GM04503 (cell line): ENCODE data around the gene CASZ1.

ENCODE experiments used
- DNase-seq: peaks from one replicate; pipeline ENCODE4 v3.0.0-alpha.2; 2012; ENCODE audit warnings: low read depth

Gene CASZ1

GRCh38 chr1:10651389-10651766 is 145.1 kb downstream of the CASZ1 start:
- no peak for DNase-seq

- no peak for DNase-seq
Observed at GRCh38 chr1:10650556-10651388, 145.7 kb downstream of the CASZ1 start.

GRCh38 chr1:10649517-10650201 is 146.8 kb downstream of the CASZ1 start:
- no peak for DNase-seq

- DNase-seq: no peak
Observed at GRCh38 chr1:10648689-10649516, 147.5 kb downstream of the CASZ1 start.

- DNase-seq: no peak
Observed at GRCh38 chr1:10647414-10648170, 148.9 kb downstream of the CASZ1 start.

GRCh38 chr1:10646347-10646861 is 150.0 kb downstream of the CASZ1 start:
- peak; percentile 21 for DNase-seq

- no peak for DNase-seq
Observed at GRCh38 chr1:10644307-10645128, 151.9 kb downstream of the CASZ1 start.

- no peak for DNase-seq
Observed at GRCh38 chr1:10643607-10644306, 152.7 kb downstream of the CASZ1 start.

- no peak for DNase-seq
Observed at GRCh38 chr1:10642403-10643080, 153.9 kb downstream of the CASZ1 start.

GRCh38 chr1:10641976-10642375 is 154.5 kb downstream of the CASZ1 start:
- DNase-seq: no peak

- no peak for DNase-seq
Observed at GRCh38 chr1:10640843-10641553, 155.4 kb downstream of the CASZ1 start.

GRCh38 chr1:10639775-10640578 is 156.5 kb downstream of the CASZ1 start:
- DNase-seq: no peak

GRCh38 chr1:10639011-10639774 is 157.3 kb downstream of the CASZ1 start:
- DNase-seq: no peak

- no peak for DNase-seq
Observed at GRCh38 chr1:10638559-10639005, 157.9 kb downstream of the CASZ1 start.

GRCh38 chr1:10637834-10638558 is 158.4 kb downstream of the CASZ1 start:
- no peak for DNase-seq

- no peak for DNase-seq
Observed at GRCh38 chr1:10637400-10637799, 159.0 kb downstream of the CASZ1 start.
